ENCODE results near the gene ABHD4.
"Not testable (repeated sequence)": the region's sequence is repeated elsewhere in the genome, so short reads cannot be mapped to it uniquely, and the experiment has no call there.

The ABHD4 gene

DNA sequence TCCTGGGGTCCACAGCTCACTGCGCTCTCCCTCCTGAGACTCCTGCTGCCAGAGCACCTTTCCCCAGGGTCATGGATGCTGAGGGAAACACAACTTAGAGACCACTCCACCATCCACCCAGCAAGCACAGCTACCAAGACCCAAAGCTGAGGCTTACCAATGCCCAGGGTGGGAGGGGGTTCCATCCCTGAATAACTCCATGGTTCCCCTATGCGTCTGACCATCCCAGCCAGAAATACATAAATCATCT lies 45.3 kb upstream of the ABHD4 start:
- POLR2A ChIA-PET = no interaction called here
- CTCF ChIA-PET = interaction anchor here (0.7 to 5.7 kb wide), 12 partner anchors 10 to 298 kb away, joined by 3 to 48 read pairs (median 3); partner anchors contain the start of gene DAD1
- TF ChIP-seq CTCF (IDR thresholded peaks at IDR 0.05; ENCODE audit: control extremely low read depth, extremely low read depth, low read depth, missing control alignments) = no peak
- DNase-seq (ENCODE audit: extremely low spot score) = no peak

DNA sequence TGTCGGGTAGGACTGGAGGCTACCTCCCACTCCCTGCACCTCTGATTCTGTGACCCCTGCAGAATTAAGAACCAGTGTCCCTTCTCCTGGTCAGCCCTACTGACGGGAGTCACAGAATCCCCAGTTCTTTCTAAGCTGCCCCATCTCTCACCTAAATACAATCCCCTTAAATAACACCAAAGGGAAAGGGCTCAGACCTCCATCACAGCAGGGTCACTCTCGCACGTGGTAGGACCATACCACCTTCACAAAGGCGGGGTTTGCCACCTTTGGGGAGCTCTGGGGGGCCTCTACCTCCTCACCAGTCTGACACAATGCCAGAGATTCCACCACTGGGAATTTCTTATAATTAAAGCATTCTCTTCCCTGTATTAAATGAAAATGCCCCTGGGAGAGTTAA lies 44.7 kb upstream of the ABHD4 start:
- DNase-seq (ENCODE audit: extremely low spot score) = no peak
- POLR2A ChIA-PET = no interaction called here
- CTCF ChIA-PET = interaction anchor here (0.7 to 5.7 kb wide), 7 partner anchors 14 to 298 kb away, joined by 3 to 48 read pairs (median 3); no protein-coding TSS in a partner anchor
- TF ChIP-seq CTCF (IDR thresholded peaks at IDR 0.05; ENCODE audit: control extremely low read depth, extremely low read depth, low read depth, missing control alignments) = no peak

GRCh38 chr14:22553861-22554497 lies 44.1 kb upstream of the ABHD4 start:
- DNase-seq (ENCODE audit: extremely low spot score); POLR2A ChIA-PET: not testable (repeated sequence)
- CTCF ChIA-PET = interaction anchor here (1.9 to 5.7 kb wide), 4 partner anchors 16 to 82 kb away, joined by 8 to 48 read pairs (median 18); no protein-coding TSS in a partner anchor

DNA sequence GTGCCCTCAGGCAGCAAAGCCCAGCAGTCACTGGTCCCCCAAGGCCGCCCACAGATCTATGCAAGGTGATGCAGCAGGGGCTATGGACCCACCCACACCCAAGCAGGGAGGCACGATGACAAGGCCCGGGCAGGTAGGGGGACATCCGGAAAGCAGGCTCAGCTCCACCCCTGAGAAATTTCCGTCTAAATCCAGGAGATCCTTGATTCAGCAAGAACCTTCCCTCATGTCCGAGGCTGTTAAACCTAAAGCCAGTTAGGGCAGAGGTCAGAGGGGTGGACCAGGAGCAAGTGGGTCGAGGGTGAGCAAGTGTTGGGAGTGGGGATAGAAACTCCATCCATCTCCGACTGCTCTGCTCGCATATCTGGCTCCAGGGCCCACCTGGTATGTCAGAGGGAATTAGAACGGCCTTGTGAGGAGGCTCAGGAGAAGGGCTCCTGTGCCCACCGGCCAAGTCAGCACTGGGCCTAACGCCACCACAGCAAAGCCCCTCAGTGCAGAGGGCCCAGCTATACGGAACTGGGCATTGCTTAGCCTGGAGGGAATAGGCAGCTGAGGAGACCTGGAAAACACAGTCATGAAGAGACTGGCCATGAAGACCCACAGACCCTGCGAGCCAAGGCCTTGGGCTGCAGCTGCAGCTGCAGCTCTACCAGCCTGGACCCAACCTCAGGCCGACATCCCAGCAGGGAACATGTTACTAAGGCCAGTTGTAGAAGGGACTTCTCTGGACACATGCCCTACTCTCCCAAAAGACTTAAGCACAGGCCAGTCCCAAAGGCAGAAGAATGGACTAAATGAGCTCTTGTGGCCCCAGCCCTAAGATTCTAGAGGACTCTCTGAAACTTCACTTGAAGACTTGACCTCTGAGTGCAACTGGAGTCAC lies 43.4 kb upstream of the ABHD4 start:
- no peak for TF ChIP-seq CTCF (IDR thresholded peaks at IDR 0.05; ENCODE audit: control extremely low read depth, extremely low read depth, low read depth, missing control alignments)
- ChIA-PET POLR2A (interaction anchor here (1.0 kb wide), 1 partner anchor 334 kb away, joined by 3 read pairs; no protein-coding TSS in a partner anchor), CTCF (interaction anchor here (0.6 to 3.5 kb wide), 28 partner anchors 8 to 331 kb away, joined by 3 to 210 read pairs (median 13); partner anchors contain the start of genes ABHD4, DAD1 and OXA1L)
- DNase-seq (ENCODE audit: extremely low spot score) = no peak

DNA sequence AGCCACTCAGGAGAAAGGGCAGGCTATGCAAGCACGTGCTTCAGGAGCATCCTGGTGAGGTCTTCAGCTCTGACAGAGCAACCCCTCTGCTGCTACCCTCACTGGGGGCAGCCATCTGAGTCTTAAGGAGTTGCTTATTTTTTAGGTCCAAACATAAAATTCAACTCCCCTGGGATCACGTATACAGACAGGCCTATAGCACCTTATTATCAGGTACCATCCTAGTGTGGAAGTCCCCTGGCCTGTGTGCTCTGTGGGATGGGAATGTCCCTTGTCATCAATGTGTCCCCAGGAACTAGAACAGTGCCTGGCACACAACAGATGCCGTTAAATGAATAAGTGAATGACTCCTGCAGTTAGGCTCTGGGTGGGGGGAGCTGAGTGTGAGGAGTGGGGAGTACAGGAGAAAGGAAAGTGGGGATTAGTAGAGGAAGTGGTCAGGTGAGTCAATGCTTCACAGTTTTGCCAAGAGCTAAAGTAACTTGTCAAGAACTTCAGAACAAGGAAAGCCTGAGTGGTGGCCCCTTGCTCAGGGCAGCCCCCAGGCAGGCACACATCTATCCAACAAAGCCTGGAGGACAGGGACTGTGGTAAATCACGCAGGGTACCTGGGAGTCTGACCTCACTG lies 42.6 kb upstream of the ABHD4 start:
- no peak for TF ChIP-seq CTCF (IDR thresholded peaks at IDR 0.05; ENCODE audit: control extremely low read depth, extremely low read depth, low read depth, missing control alignments)
- DNase-seq (ENCODE audit: extremely low spot score) = no peak
- CTCF ChIA-PET = interaction anchor here (0.6 to 3.5 kb wide), 55 partner anchors 9 to 355 kb away, joined by 3 to 210 read pairs (median 8); partner anchors contain the start of genes ABHD4, DAD1 and OXA1L
- POLR2A ChIA-PET = interaction anchor here (0.6 to 1.7 kb wide), 11 partner anchors 15 to 333 kb away, joined by 3 to 8 read pairs (median 3); no protein-coding TSS in a partner anchor

DNA sequence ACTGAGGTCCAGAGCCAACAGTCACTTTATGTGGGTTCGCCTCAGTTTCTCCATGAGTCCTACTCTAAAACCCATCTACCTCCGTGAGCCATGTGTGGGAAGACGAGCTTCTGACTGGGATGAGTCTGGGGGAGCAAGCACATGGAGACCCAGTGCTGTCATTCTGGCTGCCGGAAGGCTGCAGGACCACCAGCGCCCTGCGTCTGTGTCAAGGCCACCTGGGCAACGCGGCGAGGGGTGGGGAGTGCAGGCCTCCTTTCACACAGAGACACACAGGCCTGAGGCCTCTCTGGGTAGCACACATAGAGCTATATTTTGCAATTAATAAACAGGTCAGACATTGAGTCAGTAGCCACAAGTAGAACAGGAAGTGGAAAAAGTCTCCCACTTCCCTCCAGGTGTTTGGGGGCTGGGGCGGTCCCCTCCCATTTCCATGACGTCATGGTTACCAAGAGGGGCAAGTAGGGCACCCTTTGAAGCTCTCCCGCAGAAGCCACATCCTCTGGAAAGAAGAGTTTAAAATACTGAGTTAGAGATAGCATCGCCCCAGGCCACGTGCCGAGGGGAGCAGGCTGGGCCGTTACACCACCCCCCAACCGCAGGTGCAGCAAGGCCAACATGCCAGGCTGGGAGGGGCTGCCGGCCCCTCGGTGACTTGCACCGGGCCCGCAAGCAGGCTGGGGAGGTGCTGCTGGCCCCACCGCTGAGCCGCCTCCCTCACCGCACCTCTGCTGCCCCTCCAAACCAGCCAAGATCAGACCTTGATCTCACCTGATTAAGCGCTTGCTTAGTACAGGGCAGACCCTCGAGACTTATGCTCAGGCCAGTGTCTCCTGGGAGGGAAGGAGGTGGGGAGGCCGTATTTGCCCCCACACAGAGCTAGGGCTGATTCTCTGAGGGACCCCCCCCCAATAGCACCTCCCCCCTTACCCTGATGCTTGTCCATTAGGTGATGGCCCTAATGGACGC lies 41.8 kb upstream of the ABHD4 start:
- DNase-seq (ENCODE audit: extremely low spot score) = peak; percentile 88
- TF ChIP-seq CTCF (IDR thresholded peaks at IDR 0.05; ENCODE audit: control extremely low read depth, extremely low read depth, low read depth, missing control alignments) = no peak
- CTCF ChIA-PET = interaction anchor here (0.6 to 3.5 kb wide), 75 partner anchors 10 to 501 kb away, joined by 3 to 210 read pairs (median 5); partner anchors contain the start of genes ABHD4, CDH24, DAD1 and OXA1L
- POLR2A ChIA-PET = interaction anchor here (0.7 to 1.7 kb wide), 11 partner anchors 10 to 332 kb away, joined by 3 to 8 read pairs (median 3); no protein-coding TSS in a partner anchor

Data from GM10248 (cell line).